ENCODE measurements around the gene ITPR3.

The ITPR3 gene

GRCh38 chr6:33719326-33719987 lies 98.3 kb downstream of the ITPR3 start:
- no peak for DNase-seq (ENCODE audit: low read depth)

DNA sequence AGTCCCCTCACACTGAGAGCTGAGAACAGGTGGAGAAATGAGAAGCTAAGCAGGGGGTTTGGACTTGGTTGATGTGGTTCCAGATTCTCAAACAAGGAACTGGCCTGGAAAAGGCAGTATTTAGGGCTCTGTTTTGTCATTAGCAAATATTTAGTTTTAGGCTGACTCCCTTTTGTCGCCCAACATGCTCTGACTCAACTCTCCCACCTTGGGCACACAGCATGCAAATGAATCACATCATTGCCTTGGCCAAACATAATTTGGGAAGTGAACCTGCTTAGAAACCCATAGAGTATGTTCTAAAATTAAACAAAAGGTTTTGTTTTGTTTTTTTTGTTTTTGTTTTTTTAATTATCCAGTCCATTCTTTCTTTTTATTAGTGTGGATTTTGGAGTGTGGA lies 99.9 kb downstream of the ITPR3 start:
- DNase-seq (ENCODE audit: low read depth): no peak

DNA sequence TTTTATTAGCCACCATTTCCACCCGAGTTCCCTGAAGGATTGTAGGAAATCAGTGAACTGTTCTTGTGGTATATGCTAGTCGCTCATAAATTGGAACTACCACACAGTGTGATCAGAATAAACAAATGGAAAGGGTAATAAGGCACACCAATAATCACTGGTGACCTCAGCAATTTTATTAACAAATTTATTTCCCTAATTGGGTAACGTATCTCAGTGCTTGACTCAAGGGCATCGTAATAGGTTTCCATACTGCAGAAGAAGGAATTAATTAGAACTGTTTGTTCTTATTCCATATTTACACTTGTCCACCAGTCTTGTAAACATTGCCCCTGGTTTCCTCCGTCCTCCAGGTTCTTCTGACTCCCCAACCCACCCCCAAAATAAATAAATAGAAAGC lies 100.4 kb downstream of the ITPR3 start:
- no peak for DNase-seq (ENCODE audit: low read depth)

DNA sequence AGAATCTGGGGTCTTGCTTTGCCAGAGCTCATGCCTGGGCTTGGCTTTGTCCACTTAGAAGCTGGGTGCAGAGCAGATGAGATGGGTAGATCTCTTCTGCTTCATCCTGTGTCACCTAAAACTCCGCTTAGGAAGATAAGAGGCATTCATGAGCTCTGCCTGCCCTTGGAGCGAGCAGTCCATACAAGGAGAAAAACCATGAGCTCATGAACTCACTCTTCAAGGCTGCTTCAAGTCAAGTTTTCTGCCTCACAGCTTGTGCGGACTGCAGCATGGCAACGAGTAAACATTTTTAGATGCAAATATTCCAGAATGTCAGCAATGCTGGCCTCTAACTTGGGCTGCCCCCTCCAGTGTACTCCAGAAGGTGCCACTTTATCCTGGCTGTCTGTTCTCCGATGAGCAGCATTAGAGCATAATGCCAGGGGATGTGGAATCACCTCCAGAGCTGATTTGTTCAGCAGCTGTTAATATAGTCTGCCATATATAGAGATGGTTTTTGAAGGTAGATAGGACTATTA lies 101.0 kb downstream of the ITPR3 start:
- DNase-seq (ENCODE audit: low read depth): no peak

DNA sequence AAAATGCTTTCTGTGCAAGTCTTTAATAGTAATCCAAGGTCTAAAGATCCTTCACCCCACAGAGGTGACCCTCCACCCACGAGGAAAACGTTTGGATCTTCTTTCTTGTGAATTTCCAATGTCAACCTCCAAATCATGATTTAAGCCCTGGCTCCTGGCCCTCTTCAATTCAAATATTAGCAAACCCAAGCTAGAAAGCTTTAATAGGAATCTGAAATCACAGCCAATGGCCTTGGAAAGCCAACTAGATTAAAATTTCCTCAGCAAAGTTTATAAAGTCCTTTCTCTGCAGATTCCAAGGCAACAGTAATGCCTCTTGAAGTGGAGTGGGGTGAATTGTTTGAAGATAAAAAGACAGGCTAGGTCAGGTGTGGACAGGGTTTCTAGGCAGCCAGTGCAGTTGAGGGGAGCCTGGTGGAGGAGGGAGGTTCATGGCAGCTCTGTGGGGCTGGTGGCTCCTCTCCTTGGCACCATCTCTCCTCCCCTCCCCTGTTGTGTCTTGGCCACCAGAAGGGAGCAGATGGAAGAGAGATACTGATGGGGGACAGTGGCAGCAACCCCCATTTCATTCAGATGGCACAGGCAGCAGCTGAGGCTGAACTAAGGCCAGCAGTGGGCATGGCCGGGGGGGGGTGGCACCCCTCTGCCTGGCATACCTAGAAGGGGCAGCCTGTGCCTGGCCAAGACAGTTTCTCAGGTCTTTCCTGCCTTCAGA lies 102.4 kb downstream of the ITPR3 start:
- no peak for DNase-seq (ENCODE audit: low read depth)

- no peak for DNase-seq (ENCODE audit: low read depth)
Observed at GRCh38 chr6:33724102-33725023, 103.2 kb downstream of the ITPR3 start.

DNA sequence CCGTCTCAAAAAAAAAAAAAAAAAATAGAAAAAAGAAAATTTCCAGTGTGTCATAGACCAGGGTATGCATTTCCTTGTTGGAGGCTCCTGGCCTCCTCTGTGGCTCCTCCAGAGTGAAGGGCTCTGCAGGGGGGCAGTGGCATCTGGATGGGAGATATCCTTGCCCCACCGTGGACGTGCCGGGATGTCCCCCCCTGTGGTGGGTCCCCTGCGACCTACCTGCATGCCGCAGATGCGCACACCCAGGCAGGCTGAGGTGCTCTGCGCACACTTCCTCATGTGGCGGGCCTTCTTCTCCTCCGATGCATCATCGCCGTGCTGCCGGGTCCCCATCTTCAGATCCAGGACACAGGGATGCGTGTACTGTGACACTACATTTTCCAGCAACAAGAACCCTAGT lies 104.1 kb downstream of the ITPR3 start:
- no peak for DNase-seq (ENCODE audit: low read depth)

DNA sequence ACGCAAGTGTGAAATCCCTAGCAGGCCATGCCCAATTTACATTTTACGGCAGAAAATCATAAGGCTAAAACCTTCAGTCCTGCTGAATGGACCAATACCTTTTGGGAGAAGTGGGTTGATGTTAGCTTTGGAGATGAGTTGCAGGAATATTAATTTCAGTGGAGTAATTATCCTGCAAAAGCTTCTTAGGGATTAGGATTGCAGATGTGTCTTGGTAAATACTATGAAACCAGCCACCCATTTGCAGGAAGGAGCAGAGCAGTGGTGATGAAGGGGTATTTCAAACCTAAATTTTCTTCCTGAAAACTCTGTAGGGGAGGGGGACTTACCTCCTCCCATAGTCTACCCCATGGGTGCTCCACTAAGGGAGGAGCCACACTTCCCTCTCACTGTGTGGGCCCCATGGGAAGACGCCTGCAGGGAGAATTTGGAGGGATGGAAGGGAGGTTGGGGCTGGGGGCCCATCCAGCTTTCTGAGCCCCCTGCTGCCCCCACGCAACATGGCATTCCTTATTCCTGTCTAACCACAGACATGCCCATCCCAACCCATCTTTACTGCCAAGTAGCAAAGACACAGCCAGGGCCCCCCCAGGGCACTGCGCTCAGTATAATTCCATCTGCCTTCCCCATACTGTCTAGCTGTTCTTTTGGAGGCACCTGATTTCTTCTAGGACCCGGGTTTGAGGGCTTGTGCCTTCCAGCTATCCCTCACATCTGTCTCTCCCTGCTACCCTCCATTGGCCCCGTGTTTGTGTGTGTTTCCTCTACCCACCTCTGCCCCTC lies 105.0 kb downstream of the ITPR3 start:
- no peak for DNase-seq (ENCODE audit: low read depth)

DNA sequence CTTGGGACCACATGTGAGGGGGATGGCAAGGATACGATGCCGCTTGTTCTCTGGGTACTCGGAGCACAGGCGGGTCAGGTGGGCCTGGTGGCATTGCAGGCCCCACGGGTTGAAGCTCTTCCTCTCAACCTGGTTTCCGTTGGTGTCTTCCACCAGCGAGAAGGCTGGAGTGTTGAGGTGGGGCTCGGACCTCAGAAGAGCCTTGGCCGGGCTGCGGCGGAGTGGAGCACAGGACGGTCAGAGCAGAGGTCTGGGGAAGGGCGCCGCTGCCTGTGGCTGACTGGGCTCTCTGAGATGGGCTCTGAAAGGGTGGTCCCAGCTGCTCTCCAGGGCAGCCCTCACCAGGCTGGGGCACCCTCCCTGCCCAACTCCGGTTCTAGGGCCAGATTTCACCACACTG lies 105.6 kb downstream of the ITPR3 start:
- no peak for DNase-seq (ENCODE audit: low read depth)

DNA sequence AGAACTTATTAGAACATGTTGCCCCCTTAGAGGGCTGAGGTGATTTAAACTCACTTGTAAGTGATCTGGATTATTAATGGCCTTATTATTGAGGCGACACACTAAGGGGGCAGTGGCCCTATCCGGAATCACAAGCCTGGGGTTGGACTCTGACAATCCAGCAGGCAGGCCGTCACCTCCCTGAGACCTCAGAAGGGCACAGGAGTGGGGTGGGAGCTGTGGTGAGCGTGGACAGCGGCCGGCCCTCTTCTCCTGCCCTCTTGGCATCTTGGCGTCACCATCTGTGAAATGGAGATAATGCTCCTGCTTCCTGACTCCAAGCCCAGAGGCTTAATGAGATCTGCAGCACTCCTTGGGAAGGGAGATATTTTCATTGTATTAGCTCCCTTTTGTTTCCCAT lies 106.0 kb downstream of the ITPR3 start:
- DNase-seq (ENCODE audit: low read depth): no peak

- DNase-seq (ENCODE audit: low read depth): no peak
Observed at GRCh38 chr6:33727932-33728331, 106.8 kb downstream of the ITPR3 start.

GRCh38 chr6:33728438-33728837 lies 107.3 kb downstream of the ITPR3 start:
- DNase-seq (ENCODE audit: low read depth): no peak

- no peak for DNase-seq (ENCODE audit: low read depth)
Observed at GRCh38 chr6:33729059-33729458, 107.9 kb downstream of the ITPR3 start.

DNA sequence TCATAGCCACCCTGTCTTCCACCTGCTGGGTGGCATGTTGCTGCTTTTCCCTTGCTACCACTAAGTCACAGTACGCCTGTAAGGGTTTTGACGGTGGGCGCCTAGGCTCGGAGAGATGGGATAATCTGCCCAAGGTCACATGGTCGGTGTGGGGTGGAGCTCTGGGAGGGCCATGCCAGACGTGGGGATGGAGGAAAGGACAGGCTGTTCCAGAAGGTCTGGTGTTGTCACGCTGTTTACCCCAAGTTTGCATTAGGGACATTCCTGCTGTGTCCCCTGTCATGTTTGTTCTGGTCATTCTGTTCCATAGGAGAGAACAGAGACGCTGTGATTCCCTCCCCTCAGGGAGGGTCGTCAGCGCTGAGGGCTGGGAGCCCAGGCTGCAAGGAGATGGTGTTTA lies 109.5 kb downstream of the ITPR3 start:
- no peak for DNase-seq (ENCODE audit: low read depth)

DNA sequence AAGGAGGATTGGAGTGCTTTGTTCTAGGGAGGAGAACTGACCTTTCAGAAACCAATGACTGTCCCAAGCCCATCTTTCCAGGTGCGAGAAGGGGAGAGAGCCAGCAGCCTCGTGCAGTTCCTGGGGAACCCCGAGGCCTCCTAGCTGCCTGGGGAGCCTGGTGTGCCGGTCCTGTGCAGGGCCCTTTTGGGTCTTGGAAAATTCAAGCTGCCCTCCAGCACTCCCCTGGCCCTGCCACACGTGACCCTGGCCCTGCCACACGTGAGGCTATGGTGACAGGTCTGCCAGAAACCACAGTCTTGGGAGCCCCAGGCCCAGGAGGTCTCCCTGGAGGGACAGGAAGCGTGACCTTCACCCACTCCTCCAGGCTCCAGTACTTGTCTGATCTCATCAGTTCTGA lies 109.9 kb downstream of the ITPR3 start:
- DNase-seq (ENCODE audit: low read depth): no peak

GRCh38 chr6:33731751-33732282 lies 110.7 kb downstream of the ITPR3 start:
- no peak for DNase-seq (ENCODE audit: low read depth)

DNA sequence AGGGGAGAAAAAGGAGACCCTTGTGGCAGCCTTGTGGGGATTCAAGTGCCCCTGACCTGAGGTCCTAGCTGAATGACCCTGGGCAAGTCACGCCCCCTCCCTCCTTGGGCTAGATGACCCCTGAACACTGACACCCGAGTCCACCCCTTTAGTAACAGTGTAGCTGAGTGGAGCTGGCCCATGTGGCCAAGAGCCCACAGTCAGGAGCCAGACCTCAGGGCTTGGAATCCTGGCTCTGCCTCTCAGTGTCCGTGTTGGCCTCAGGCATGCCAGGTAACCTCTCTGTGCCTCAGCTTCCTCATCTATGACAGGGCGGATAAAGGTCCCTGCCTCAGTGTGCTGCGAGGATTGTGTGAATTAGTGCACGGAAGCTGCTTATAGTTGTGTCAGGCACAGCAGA lies 111.3 kb downstream of the ITPR3 start:
- no peak for DNase-seq (ENCODE audit: low read depth)

DNA sequence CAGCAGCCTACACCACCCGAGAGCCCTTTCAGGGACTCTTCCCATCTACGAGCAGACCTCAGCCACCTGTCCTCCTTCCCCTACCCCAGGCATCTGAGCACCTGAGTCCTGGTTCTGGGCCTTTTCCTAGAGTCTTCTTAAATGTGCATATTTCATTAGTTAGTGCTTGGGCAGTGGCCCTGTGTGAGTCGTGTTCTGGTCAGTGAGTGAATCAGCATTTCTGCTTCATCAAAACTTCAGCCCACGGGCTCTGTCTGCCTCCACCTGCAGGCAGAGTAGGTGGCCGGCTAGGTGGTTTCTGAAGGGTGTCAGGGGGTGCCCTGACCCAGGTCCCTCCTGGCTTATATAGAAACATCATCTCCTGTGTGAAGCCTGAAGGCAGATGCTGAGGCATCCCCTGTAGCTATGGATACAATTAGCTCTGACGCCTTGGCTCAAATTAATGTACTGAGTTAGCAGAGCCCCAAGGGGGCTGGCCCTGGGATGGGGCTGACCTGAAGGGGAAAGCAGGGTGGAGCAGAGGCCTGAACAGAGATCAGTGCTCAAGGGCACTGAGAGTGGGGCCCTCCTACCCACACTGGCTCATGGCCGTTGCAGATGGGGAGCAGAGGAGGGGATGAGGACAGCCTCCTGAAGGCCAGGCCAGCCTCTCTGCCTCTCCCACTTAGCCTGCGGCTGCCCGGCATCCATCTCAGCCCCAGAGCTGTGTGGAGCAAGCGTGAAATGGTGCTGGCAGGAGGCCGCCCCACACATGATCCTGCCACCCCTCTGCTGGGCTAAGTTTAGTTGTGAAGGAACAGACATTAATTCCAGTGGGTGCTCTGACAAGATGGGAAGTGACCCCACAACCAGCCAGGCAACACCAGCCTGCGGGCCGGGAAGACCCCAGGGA lies 111.9 kb downstream of the ITPR3 start:
- no peak for DNase-seq (ENCODE audit: low read depth)

GRCh38 chr6:33733709-33734007 lies 112.5 kb downstream of the ITPR3 start:
- DNase-seq (ENCODE audit: low read depth): no peak

GRCh38 chr6:33735216-33735615 lies 114.1 kb downstream of the ITPR3 start:
- DNase-seq (ENCODE audit: low read depth): no peak
